HL-60 (cell line): ENCODE data around the gene INAVA.

Source experiments
- CTCF ChIP-seq: IDR thresholded peaks from one replicate; pipeline ENCODE4 v1.5.1; 2011; ENCODE audit warnings: low read length, control low read depth, inconsistent platforms; ENCODE audit not compliant: insufficient read depth
- POLR2AphosphoS5 ChIP-seq: IDR thresholded peaks from 2 replicates; pipeline ENCODE4 v1.6.1; 2012; ENCODE audit warnings: low read depth
- REST ChIP-seq: IDR thresholded peaks from 2 replicates; pipeline ENCODE4 v1.6.1; 2012; ENCODE audit warnings: low read depth; ENCODE audit not compliant: insufficient replicate concordance
- SPI1 ChIP-seq: IDR thresholded peaks from 2 replicates; pipeline ENCODE4 v1.6.1; 2012; ENCODE audit warnings: low read depth, mild to moderate bottlenecking, borderline replicate concordance

- no peak for TF ChIP-seq CTCF
- TF ChIP-seq POLR2AphosphoS5: no peak
- TF ChIP-seq SPI1: no peak
- TF ChIP-seq REST: no peak
Observed at GRCh38 chr1:200897259-200897658, 2.6 kb downstream of the INAVA start.
